ENCODE measurements around the gene EDEM1. TPM values are rescaled to one million over a fixed set of nuclear protein-coding genes. Genes with fewer than 3 reads are reported as not detected.
"Not testable (repeated sequence)": the region's sequence is repeated elsewhere in the genome, so short reads cannot be mapped to it uniquely, and the experiment has no call there.

Gene EDEM1
- total RNA-seq = 10 to 100 TPM; 92.5 to 94.2 TPM

- Mint-ChIP-seq H3K36me3 (peaks cover 18% of the 10 kb centered on the region), H3K27me3 (no peaks in the 10 kb centered on the region), H3K4me1 (peaks cover 28% of the 10 kb centered on the region), H3K4me3 (peak within 1 kb of the TSS; percentile 99), H3K27ac (peak within 1 kb of the TSS; percentile 100), H3K9me3 (no peaks in the 10 kb centered on the region)
- POLR2A ChIA-PET = interaction anchor here (0.8 to 4.5 kb wide), 5 partner anchors 10 to 694 kb away, joined by 5 to 72 read pairs (median 8); partner anchors contain the start of genes ARL8B, BHLHE40 and ITPR1
- DNase-seq (peak; percentile 99), ATAC-seq (ENCODE audit: low read depth) (peak; percentile 96)
These were observed at the start of gene EDEM1 for GRCh38 chr3:5187156-5187919. EDEM1 (plus strand) TSS chr3:5187707; CDS start chr3:5187806, 99 bp downstream.

DNA sequence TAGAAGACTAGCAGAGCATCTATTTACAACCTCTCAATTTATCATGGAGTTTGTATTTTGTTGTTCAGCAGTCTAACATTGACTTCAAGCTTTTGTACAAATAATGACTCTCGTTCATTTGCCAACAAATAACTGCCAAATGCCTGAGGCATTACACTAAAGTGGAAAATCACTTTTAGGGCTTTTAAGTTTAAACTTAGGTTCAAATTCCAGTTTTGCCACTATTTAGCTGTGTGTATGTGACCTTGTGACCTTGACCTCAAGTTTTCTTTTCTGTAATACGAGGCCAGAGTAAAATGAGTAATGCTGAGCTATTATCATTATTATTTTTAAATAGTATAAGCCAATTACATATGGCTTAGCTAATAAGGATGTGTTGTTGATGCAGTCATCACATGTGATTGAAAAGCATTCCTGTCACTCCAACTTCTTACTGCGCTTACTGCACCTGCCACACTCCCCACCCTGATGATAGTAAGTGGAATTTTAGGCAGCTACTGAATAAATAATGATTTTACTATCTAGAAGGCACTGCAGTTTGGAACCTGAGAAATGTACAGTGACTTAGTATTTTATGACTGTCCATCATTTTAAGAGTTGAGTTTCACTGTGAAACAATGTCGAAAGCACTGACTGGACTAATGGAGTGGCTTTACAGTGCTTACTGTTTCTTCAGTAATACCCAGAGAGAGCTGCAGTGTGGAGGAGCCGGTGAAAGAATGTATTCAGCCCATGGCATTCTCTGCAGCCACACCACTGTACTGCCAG is 49.1 kb upstream of the EDEM1 start:
- DNase-seq (no peak), ATAC-seq (ENCODE audit: low read depth) (no peak)
- H3K4me1 Mint-ChIP-seq = peaks cover 27% of the 10 kb centered on the region
- POLR2A ChIA-PET = interaction anchor here (1.3 kb wide), 1 partner anchor 15 kb away, joined by 3 read pairs; no protein-coding TSS in a partner anchor
- no peak overlapping the region for H3K4me3 Mint-ChIP-seq
- peak overlapping the region; percentile 4 for H3K27ac Mint-ChIP-seq
- peaks cover 9% of the 10 kb centered on the region for H3K9me3 Mint-ChIP-seq
- no peaks in the 10 kb centered on the region for H3K27me3 Mint-ChIP-seq
- peaks cover 20% of the 10 kb centered on the region for H3K36me3 Mint-ChIP-seq

GRCh38 chr3:5140230-5140621 is 47.3 kb upstream of the EDEM1 start:
- peaks cover 36% of the 10 kb centered on the region for H3K36me3 Mint-ChIP-seq
- no peak overlapping the region for H3K4me3 Mint-ChIP-seq
- POLR2A ChIA-PET = interaction anchor here (0.7 kb wide), 1 partner anchor 48 kb away, joined by 3 read pairs; no protein-coding TSS in a partner anchor
- peaks cover 17% of the 10 kb centered on the region for H3K9me3 Mint-ChIP-seq
- ATAC-seq (ENCODE audit: low read depth) (no peak), DNase-seq (no peak)
- H3K27me3 Mint-ChIP-seq = no peaks in the 10 kb centered on the region
- H3K27ac Mint-ChIP-seq = no peak overlapping the region
- peaks cover 22% of the 10 kb centered on the region for H3K4me1 Mint-ChIP-seq

DNA sequence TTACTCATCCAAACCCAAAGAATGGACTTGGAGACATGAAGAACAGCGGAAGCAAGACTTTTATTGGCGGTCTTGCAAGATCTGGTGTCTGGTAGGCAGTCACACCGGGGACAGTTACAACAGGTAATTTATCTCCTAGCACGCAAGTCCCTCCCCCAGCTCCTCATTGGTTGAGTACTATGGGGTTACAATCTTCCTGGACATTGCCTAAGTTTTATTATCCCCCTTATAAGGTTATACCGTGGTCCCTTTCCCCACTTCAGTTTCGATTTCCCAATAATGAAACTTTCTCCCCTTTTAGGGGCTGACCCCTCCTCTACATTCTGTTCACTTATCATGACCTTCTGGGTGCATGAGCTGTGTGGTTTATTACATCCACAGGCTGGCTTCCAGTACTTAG is 46.7 kb upstream of the EDEM1 start:
- ATAC-seq (ENCODE audit: low read depth) (no peak), DNase-seq (no peak)
- Mint-ChIP-seq H3K27me3 (no peaks in the 10 kb centered on the region), H3K4me3 (no peak overlapping the region), H3K27ac (no peak overlapping the region), H3K4me1 (peaks cover 22% of the 10 kb centered on the region), H3K36me3 (peaks cover 42% of the 10 kb centered on the region), H3K9me3 (peaks cover 17% of the 10 kb centered on the region)
- POLR2A ChIA-PET = interaction anchor here (0.7 kb wide), 1 partner anchor 47 kb away, joined by 3 read pairs; no protein-coding TSS in a partner anchor

- peaks cover 17% of the 10 kb centered on the region for H3K9me3 Mint-ChIP-seq
- no peaks in the 10 kb centered on the region for H3K27me3 Mint-ChIP-seq
- H3K4me1 Mint-ChIP-seq = peaks cover 14% of the 10 kb centered on the region
- no peak for ATAC-seq (ENCODE audit: low read depth)
- DNase-seq = no peak
- no peak overlapping the region for H3K27ac Mint-ChIP-seq
- H3K36me3 Mint-ChIP-seq = peaks cover 50% of the 10 kb centered on the region
- POLR2A ChIA-PET = no interaction called here
- no peak overlapping the region for H3K4me3 Mint-ChIP-seq
These were observed 45.7 kb upstream of the EDEM1 start for GRCh38 chr3:5141760-5142159.

DNA sequence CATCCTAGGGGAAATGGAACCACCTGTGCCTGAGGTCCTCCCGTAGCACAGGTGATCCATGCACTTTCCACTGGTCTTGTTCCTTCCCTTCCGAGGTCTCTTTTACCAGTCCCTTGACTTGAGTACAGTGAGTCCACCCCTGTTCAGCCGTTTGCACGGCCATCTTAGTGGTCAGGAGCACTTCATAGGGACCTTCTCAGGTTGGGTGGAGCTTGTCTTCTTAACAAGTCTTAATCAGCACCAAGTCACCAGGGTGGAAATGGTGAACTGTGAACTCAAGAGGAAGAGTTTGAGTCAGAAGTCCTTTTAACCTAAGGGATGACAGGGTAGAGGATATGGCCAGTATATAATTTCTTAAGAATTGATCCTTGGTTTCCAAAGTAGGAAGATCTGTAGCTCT is 44.0 kb upstream of the EDEM1 start:
- Mint-ChIP-seq H3K27ac (no peak overlapping the region), H3K4me1 (peaks cover 7% of the 10 kb centered on the region)
- no peak for ATAC-seq (ENCODE audit: low read depth)

DNA sequence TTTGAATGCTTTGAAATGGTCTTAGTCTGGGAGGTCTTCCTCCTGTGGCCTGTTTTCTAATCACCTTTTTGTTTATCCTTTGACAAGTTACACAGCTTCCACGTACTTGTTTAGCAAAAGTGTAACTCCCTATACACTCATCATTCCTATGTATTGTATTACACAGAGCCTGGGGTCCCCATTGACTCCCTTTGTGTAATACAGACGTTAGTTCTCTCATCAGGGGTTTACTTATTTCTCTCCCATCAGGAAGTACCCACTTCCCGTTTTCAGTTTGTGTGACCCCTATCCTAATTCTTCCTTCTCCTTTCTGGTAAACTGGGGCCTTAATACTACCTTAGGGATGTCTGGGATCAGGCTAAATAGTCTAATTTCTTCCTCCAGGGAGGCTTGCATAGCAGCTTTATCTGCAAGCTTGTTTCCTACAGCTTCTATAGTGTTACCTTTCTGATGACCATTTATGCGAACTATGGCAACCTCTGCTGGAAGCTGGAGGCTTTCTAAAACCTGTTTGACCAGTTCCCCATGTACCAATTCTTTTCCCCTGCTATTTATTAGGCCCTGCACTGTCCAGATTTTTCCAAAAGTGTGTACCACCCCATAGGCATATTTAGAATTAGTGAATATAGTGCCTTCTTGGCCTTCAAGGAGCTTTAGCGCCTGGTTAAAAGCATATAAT is 43.1 kb upstream of the EDEM1 start:
- no peaks in the 10 kb centered on the region for H3K27me3 Mint-ChIP-seq
- no peak overlapping the region for H3K27ac Mint-ChIP-seq
- no peak for ATAC-seq (ENCODE audit: low read depth)
- POLR2A ChIA-PET = no interaction called here
- peaks cover 8% of the 10 kb centered on the region for H3K4me1 Mint-ChIP-seq
- no peak for DNase-seq
- no peak overlapping the region for H3K4me3 Mint-ChIP-seq
- peaks cover 26% of the 10 kb centered on the region for H3K9me3 Mint-ChIP-seq
- H3K36me3 Mint-ChIP-seq = peaks cover 75% of the 10 kb centered on the region

More for the DNA sequence above, 44.0 kb upstream of the EDEM1 start:
- no peak for DNase-seq
- no peaks in the 10 kb centered on the region for H3K27me3 Mint-ChIP-seq
- POLR2A ChIA-PET = no interaction called here
- peaks cover 25% of the 10 kb centered on the region for H3K9me3 Mint-ChIP-seq
- H3K36me3 Mint-ChIP-seq = peaks cover 66% of the 10 kb centered on the region
- no peak overlapping the region for H3K4me3 Mint-ChIP-seq

- no peaks in the 10 kb centered on the region for H3K27me3 Mint-ChIP-seq
- POLR2A ChIA-PET = no interaction called here
- H3K9me3 Mint-ChIP-seq = peaks cover 26% of the 10 kb centered on the region
- no peak overlapping the region for H3K27ac Mint-ChIP-seq
- no peak for DNase-seq
- H3K4me3 Mint-ChIP-seq = no peak overlapping the region
- no peak for ATAC-seq (ENCODE audit: low read depth)
- H3K36me3 Mint-ChIP-seq = peaks cover 81% of the 10 kb centered on the region
- H3K4me1 Mint-ChIP-seq = peaks cover 9% of the 10 kb centered on the region
These were observed 42.4 kb upstream of the EDEM1 start for GRCh38 chr3:5145120-5145519.

- H3K4me3 Mint-ChIP-seq; H3K27ac Mint-ChIP-seq; POLR2A ChIA-PET; H3K4me1 Mint-ChIP-seq; H3K27me3 Mint-ChIP-seq; ATAC-seq (ENCODE audit: low read depth); DNase-seq: not testable (repeated sequence)
- Mint-ChIP-seq H3K36me3 (peaks cover 79% of the 10 kb centered on the region), H3K9me3 (peaks cover 22% of the 10 kb centered on the region)
These were observed 40.4 kb upstream of the EDEM1 start for GRCh38 chr3:5147152-5147551.

GRCh38 chr3:5149306-5149880 is 38.1 kb upstream of the EDEM1 start:
- ATAC-seq (ENCODE audit: low read depth) (no peak), DNase-seq (no peak)
- POLR2A ChIA-PET = no interaction called here
- Mint-ChIP-seq H3K36me3 (peaks cover 69% of the 10 kb centered on the region), H3K4me1 (peaks cover 8% of the 10 kb centered on the region), H3K4me3 (no peak overlapping the region), H3K27me3 (no peaks in the 10 kb centered on the region), H3K27ac (no peak overlapping the region), H3K9me3 (peaks cover 15% of the 10 kb centered on the region)

- ATAC-seq (ENCODE audit: low read depth) (no peak), DNase-seq (no peak)
- POLR2A ChIA-PET = no interaction called here
- peaks cover 52% of the 10 kb centered on the region for H3K36me3 Mint-ChIP-seq
- peaks cover 11% of the 10 kb centered on the region for H3K9me3 Mint-ChIP-seq
- H3K27me3 Mint-ChIP-seq = no peaks in the 10 kb centered on the region
- no peak overlapping the region for H3K27ac Mint-ChIP-seq
- H3K4me1 Mint-ChIP-seq = peaks cover 10% of the 10 kb centered on the region
- no peak overlapping the region for H3K4me3 Mint-ChIP-seq
These were observed 35.9 kb upstream of the EDEM1 start for GRCh38 chr3:5151586-5151985.

DNA sequence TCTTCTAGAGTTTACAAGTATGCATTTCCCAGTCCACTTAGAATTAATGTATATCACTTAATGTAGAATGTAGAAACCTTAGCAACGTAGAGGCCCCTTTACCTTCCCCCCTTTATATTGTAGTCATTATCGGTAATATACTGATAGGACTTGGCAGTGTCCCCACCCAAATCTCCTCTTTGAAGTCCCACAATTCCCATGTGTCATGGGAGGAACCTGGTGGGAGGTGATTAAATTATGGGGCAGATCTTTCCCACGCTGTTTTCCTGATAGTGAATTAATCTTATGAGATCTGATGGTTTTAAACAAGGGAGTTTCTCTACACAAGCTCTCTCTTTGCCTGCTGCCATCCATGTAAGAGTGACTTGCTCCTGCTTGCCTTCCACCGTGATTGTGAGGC is 34.4 kb upstream of the EDEM1 start:
- POLR2A ChIA-PET = no interaction called here
- DNase-seq = no peak
- H3K27ac Mint-ChIP-seq = no peak overlapping the region
- H3K4me3 Mint-ChIP-seq = no peak overlapping the region
- no peak for ATAC-seq (ENCODE audit: low read depth)
- H3K9me3 Mint-ChIP-seq = peaks cover 3% of the 10 kb centered on the region
- H3K4me1 Mint-ChIP-seq = peaks cover 12% of the 10 kb centered on the region
- no peaks in the 10 kb centered on the region for H3K27me3 Mint-ChIP-seq
- H3K36me3 Mint-ChIP-seq = peaks cover 45% of the 10 kb centered on the region

DNA sequence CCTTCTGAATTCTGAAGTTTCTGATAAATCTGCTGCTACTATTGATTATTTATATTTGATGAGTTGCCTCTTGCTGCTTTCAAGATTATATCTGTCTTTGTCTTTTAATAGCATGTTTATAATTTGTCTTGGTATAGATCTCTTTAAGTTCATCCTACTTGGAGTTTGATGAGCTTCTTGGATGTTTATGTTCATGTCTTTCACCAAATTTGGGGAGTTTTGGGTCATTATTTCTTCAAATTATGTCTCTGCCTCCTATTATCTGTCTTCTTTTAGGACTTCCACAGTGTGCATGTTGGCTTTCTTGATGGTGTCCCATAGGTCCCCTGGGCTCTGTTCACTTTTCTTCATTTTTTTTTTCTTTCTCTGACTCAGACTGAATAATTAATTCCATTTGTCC is 32.3 kb upstream of the EDEM1 start:
- peaks cover 26% of the 10 kb centered on the region for H3K36me3 Mint-ChIP-seq
- H3K4me1 Mint-ChIP-seq = peaks cover 11% of the 10 kb centered on the region
- H3K4me3 Mint-ChIP-seq = no peak overlapping the region

More for the DNA sequence above, 32.3 kb upstream of the EDEM1 start:
- DNase-seq (no peak), ATAC-seq (ENCODE audit: low read depth) (no peak)
- Mint-ChIP-seq H3K9me3 (peaks cover 2% of the 10 kb centered on the region), H3K27me3 (no peaks in the 10 kb centered on the region), H3K27ac (no peak overlapping the region)
- POLR2A ChIA-PET = no interaction called here
